GM12878 (cell line): ENCODE measurements around the gene MMD. TPM values are rescaled to one million over a fixed set of nuclear protein-coding genes. Genes with fewer than 3 reads are reported as not detected.

ENCODE experiments used
- CBFB ChIP-seq: IDR thresholded peaks from 2 replicates; pipeline ENCODE4 v1.6.1; 2016; ENCODE audit warnings: antibody characterized with exemption, low read depth
- JUND ChIP-seq: IDR thresholded peaks from 2 replicates; pipeline ENCODE4 v1.6.1; 2012; ENCODE audit warnings: low read depth, mild to moderate bottlenecking, low read length, improper control_type of control experiment, moderate library complexity
- polyA plus RNA-seq, 11 experiments: library from polyadenylated mRNA; depleted of rRNA in 4 of 11; unstranded in 6 of 11; stranded (reverse) in 5 of 11; fragments of >200 nt; fragmentation: Nextera tagmentation in 4 of 11; fragmentation: Illumina TruSeq in 1 of 11; extraction: Ambion mirVana in 4 of 11; extraction: Trizol in 1 of 11; gene quantifications; 1 replicate in 1 of 11; 2 replicates in 10 of 11; pipeline versions ENCODE4 v1.2.1 to v1.2.3, GENCODE V29; 2011 to 2016; ENCODE audit warnings: inconsistent platforms in 2 of 11, missing spikeins in 2 of 11, low read depth in 1 of 11
- total RNA-seq, 4 experiments: library from RNA; depleted of rRNA in 3 of 4; stranded (reverse); fragments of >200 nt in 3 of 4; fragmentation: Illumina TruSeq in 1 of 4; extraction: Trizol in 1 of 4; gene quantifications; 2 replicates each; pipeline versions ENCODE4 v1.2.1 to v1.2.3, GENCODE V29; 2013 to 2021
- TF ChIP-seq, protein P1 (sequence below): fragments of 450-650 bp; conservative IDR thresholded peaks from 2 replicates; pipeline ENCODE4 v1.6.1; 2017; ENCODE audit warnings: mild to moderate bottlenecking, moderate library complexity
- TF ChIP-seq, protein P2 (sequence below): fragments of 150-350 bp; IDR thresholded peaks from 2 replicates; pipeline ENCODE4 v1.6.1; 2014; ENCODE audit warnings: mild to moderate bottlenecking, low read depth, low read length
- TF ChIP-seq, protein P3 (sequence below): fragments of 450-650 bp; formaldehyde crosslinking; IDR thresholded peaks from 2 replicates; pipeline ENCODE4 v1.4.0; 2022; ENCODE audit warnings: mild to moderate bottlenecking, moderate library complexity

Gene MMD
- total and polyA plus RNA-seq, 10 of the 15 experiments (the other 5 are each of a cell fraction or from before 2014, with no cell fraction given), result 8.0 to 46.7 (median 22.3) TPM

DNA sequence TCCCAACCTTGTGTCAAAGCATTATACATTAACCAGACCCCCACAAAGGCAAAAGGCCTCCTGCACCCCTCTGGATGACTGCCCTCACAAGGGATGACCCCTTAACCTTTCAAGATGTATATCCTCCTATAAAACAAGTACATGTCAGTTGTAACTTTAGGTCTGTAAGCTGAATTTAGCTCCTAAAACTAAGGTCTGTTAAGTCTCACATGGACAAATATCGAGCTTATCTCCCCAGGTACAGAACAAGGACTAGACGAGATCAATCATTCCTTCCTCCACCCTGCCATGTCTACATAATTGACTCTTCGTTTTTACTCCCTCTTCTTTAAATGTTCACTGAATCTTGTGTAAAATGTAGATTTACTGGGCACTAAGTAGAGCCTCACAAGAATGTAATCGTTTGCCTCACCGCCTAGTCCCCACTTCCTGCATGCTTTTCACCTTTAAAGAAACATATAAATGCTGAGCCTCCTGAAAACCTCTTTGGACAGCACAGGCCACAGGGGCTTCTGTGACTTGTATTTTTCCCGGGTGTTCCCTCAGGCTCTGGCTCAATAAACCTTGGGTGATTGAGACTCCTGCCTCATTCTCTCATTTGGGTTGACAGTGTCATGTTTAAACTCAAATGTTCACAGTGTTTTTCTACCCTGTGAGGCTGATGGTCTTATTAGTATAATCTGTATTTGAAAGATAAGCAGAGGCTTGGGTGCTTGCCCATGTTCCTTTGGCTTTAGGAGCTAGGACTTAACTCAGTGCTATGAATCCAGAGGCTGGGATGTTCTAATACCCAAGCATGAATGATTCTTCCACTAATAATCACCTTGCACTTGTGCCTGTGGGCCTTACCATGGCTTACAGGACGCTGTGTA is 37.6 kb downstream of the MMD start (continued):
- TF ChIP-seq, protein P1, sequence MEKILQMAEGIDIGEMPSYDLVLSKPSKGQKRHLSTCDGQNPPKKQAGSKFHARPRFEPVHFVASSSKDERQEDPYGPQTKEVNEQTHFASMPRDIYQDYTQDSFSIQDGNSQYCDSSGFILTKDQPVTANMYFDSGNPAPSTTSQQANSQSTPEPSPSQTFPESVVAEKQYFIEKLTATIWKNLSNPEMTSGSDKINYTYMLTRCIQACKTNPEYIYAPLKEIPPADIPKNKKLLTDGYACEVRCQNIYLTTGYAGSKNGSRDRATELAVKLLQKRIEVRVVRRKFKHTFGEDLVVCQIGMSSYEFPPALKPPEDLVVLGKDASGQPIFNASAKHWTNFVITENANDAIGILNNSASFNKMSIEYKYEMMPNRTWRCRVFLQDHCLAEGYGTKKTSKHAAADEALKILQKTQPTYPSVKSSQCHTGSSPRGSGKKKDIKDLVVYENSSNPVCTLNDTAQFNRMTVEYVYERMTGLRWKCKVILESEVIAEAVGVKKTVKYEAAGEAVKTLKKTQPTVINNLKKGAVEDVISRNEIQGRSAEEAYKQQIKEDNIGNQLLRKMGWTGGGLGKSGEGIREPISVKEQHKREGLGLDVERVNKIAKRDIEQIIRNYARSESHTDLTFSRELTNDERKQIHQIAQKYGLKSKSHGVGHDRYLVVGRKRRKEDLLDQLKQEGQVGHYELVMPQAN, result no peak
- TF ChIP-seq JUND, result no peak
- TF ChIP-seq, protein P2, sequence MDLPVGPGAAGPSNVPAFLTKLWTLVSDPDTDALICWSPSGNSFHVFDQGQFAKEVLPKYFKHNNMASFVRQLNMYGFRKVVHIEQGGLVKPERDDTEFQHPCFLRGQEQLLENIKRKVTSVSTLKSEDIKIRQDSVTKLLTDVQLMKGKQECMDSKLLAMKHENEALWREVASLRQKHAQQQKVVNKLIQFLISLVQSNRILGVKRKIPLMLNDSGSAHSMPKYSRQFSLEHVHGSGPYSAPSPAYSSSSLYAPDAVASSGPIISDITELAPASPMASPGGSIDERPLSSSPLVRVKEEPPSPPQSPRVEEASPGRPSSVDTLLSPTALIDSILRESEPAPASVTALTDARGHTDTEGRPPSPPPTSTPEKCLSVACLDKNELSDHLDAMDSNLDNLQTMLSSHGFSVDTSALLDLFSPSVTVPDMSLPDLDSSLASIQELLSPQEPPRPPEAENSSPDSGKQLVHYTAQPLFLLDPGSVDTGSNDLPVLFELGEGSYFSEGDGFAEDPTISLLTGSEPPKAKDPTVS, result no peak
- TF ChIP-seq CBFB, result no peak
- TF ChIP-seq, protein P3, sequence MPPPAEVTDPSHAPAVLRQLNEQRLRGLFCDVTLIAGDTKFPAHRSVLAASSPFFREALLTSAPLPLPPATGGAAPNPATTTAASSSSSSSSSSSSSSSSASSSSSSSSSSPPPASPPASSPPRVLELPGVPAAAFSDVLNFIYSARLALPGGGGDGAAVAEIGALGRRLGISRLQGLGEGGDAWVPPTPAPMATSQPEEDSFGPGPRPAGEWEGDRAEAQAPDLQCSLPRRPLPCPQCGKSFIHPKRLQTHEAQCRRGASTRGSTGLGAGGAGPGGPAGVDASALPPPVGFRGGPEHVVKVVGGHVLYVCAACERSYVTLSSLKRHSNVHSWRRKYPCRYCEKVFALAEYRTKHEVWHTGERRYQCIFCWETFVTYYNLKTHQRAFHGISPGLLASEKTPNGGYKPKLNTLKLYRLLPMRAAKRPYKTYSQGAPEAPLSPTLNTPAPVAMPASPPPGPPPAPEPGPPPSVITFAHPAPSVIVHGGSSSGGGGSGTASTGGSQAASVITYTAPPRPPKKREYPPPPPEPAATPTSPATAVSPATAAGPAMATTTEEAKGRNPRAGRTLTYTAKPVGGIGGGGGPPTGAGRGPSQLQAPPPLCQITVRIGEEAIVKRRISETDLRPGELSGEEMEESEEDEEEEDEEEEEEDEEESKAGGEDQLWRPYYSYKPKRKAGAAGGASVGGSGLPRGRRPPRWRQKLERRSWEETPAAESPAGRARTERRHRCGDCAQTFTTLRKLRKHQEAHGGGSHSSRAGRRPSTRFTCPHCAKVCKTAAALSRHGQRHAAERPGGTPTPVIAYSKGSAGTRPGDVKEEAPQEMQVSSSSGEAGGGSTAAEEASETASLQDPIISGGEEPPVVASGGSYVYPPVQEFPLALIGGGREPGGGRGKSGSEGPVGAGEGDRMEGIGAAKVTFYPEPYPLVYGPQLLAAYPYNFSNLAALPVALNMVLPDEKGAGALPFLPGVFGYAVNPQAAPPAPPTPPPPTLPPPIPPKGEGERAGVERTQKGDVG, result no peak
